ENCODE measurements around the gene OBI1.

Gene OBI1

DNA sequence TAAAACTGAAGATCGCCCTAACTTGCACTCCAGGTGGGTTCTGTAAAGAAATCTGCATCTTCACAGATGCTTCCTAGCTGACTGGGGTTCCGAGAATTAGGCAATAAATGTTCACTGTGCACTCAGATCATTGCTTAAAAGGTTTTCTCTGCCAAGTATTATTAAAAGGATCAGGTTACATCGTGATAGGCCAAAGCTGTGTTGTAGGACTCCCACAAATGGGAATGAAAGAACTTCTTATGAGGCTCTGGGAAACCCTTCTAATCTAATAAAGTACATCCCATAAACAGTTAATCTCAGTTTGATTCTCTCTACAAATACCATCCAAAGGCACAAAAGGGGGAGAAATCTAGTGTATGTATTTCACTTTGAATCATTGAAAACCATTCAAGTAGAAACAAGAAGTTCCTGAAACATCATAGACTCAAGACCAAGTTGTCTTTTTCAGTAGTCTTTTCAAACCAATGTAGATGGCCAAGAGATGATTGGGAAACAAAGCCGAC lies 48.5 kb downstream of the OBI1 start:
- H3K9ac ChIP-seq (ENCODE audit: low read length): no peak overlapping the region
- H3K9me2 ChIP-seq (replicated peaks; ENCODE audit: insufficient read depth, low read length): no peaks in the 10 kb centered on the region
- H3K9me3 ChIP-seq (replicated peaks; ENCODE audit: insufficient read depth, low read length): no peaks in the 10 kb centered on the region
- no peak overlapping the region for H2AFZ ChIP-seq (ENCODE audit: low read length)
- no peaks in the 10 kb centered on the region for H3K36me3 ChIP-seq (replicated peaks; ENCODE audit: insufficient read depth, low read length)
- H3K79me2 ChIP-seq (ENCODE audit: low read length): no peaks in the 10 kb centered on the region
- no peak for DNase-seq
- H4K20me1 ChIP-seq (ENCODE audit: insufficient read depth, low read length): no peaks in the 10 kb centered on the region
- 0 out of 2 replicates have a peak, but pooled peaks cover 2% of the 10 kb centered on the region for H3K4me1 ChIP-seq (ENCODE audit: low read length)
- TF ChIP-seq EZH2phosphoT487 (IDR thresholded peaks at IDR 0.05; ENCODE audit: low read length) (no peak), EZH2 (optimal IDR thresholded peaks at IDR 0.05; ENCODE audit: low read depth, low read length) (no peak)
- TF ChIP-seq, protein P1, sequence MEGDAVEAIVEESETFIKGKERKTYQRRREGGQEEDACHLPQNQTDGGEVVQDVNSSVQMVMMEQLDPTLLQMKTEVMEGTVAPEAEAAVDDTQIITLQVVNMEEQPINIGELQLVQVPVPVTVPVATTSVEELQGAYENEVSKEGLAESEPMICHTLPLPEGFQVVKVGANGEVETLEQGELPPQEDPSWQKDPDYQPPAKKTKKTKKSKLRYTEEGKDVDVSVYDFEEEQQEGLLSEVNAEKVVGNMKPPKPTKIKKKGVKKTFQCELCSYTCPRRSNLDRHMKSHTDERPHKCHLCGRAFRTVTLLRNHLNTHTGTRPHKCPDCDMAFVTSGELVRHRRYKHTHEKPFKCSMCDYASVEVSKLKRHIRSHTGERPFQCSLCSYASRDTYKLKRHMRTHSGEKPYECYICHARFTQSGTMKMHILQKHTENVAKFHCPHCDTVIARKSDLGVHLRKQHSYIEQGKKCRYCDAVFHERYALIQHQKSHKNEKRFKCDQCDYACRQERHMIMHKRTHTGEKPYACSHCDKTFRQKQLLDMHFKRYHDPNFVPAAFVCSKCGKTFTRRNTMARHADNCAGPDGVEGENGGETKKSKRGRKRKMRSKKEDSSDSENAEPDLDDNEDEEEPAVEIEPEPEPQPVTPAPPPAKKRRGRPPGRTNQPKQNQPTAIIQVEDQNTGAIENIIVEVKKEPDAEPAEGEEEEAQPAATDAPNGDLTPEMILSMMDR (IDR thresholded peaks at IDR 0.05; ENCODE audit: low read length): no peak
- H3K27me3 ChIP-seq (replicated peaks; ENCODE audit: insufficient read depth, low read length): no peaks in the 10 kb centered on the region
- H3K4me2 ChIP-seq (ENCODE audit: low read depth, low read length): no peak overlapping the region
- H3F3A ChIP-seq (ENCODE audit: insufficient read depth, low read length): no peaks in the 10 kb centered on the region
- H3K27ac ChIP-seq (ENCODE audit: low read length): no peak overlapping the region
- H3K4me3 ChIP-seq (ENCODE audit: low read length): no peak overlapping the region

DNA sequence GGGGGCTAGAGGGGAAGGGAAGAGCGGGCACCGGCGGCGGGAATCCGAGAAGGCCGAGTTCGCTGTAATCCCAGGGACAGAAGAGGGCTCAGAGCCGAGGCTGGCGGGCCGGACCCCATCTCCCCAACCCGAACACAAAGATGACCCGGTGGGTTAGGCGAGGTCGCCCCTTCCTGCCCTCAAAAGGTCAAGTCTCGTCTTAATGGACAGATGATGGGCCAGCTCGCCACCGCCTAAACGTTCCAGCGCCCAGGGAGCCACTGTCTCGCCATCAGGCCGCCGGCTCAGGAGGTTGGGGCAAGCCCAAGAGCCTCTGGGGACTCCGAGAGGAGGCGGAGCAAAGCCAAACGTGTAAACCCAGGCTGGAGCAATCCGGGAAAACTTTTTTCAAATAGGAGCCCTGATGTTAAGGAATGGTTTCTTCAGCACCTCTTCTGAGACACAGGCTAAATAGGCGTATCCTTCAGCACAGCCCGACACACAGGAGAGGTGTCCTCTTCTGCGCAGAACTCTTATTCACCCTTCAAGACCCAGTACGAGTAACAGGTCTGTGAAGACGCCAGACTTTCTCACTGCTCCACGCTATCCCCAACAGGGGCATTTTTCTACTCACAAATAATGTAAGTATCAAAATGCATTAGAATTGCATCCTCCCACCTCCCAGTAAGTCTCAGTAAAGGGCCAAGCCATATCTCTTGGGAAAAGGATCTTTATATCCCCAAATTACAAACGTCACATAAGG lies 49.3 kb downstream of the OBI1 start:
- H3K36me3 ChIP-seq (replicated peaks; ENCODE audit: insufficient read depth, low read length): no peaks in the 10 kb centered on the region
- H3K4me3 ChIP-seq (ENCODE audit: low read length): peak overlapping the region; percentile 58
- H3K27ac ChIP-seq (ENCODE audit: low read length): no peak overlapping the region
- no peaks in the 10 kb centered on the region for H4K20me1 ChIP-seq (ENCODE audit: insufficient read depth, low read length)
- H3F3A ChIP-seq (ENCODE audit: insufficient read depth, low read length): no peaks in the 10 kb centered on the region
- 0 out of 2 replicates have a peak, but pooled peaks cover 2% of the 10 kb centered on the region for H3K4me1 ChIP-seq (ENCODE audit: low read length)
- H2AFZ ChIP-seq (ENCODE audit: low read length): peak overlapping the region; percentile 44; the same call in 1 of the 2 replicates
- no peaks in the 10 kb centered on the region for H3K27me3 ChIP-seq (replicated peaks; ENCODE audit: insufficient read depth, low read length)
- H3K9me3 ChIP-seq (replicated peaks; ENCODE audit: insufficient read depth, low read length): no peaks in the 10 kb centered on the region
- no peaks in the 10 kb centered on the region for H3K79me2 ChIP-seq (ENCODE audit: low read length)
- no peaks in the 10 kb centered on the region for H3K9me2 ChIP-seq (replicated peaks; ENCODE audit: insufficient read depth, low read length)
- TF ChIP-seq EZH2 (optimal IDR thresholded peaks at IDR 0.05; ENCODE audit: low read depth, low read length): no peak
- no peak for TF ChIP-seq EZH2phosphoT487 (IDR thresholded peaks at IDR 0.05; ENCODE audit: low read length)
- TF ChIP-seq, protein P1 (IDR thresholded peaks at IDR 0.05; ENCODE audit: low read length): no peak
- no peak overlapping the region for H3K9ac ChIP-seq (ENCODE audit: low read length)
- peak overlapping the region; percentile 72; the same call in 1 of the 2 replicates for H3K4me2 ChIP-seq (ENCODE audit: low read depth, low read length)
- DNase-seq: no peak

DNA sequence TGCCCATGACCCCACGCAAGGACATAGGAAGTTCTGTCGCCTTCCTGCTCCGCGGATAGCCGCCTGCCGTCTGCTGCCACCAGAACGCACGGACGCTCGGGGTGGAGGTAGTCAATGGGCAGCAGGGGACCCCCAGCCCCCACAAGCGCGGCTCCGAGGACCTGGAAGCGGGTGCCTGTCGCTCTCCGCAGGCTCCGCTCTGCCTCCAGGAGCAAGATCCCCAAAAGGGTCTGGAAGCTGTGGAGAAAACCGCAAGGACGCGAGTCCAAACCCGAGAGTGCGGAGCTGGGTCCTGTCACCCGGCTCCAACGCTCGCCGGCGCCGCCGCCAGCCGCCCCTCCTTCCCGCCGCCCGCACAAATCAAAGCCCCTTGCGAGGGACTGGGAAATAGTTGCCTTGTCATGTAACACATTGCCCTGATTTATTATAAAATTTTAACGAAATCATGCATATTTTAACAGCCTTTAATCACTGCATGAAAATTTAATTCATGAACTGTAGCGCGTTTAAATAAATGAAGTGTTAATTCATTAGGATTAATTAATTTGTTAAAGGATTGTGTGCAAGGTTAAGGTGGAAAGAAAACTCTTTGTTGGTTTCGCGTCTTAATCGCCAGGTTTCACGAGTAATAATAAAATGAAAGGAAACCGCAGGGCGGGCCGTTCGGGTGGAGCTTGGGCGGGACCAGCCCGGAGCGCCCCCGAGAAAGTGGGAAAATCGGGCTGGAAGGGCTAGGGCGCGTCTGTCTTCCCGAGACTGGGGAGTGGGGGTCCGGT lies 50.1 kb downstream of the OBI1 start:
- Histone ChIP-seq H3K4me1 (ENCODE audit: low read length) (0 out of 2 replicates have a peak, but pooled peaks cover 6% of the 10 kb centered on the region), H3K27ac (ENCODE audit: low read length) (no peak overlapping the region), H3K9ac (ENCODE audit: low read length) (peak overlapping the region; percentile 13; the same call in 1 of the 2 replicates), H3K4me3 (ENCODE audit: low read length) (peak overlapping the region; percentile 58), H3K79me2 (ENCODE audit: low read length) (no peaks in the 10 kb centered on the region), H2AFZ (ENCODE audit: low read length) (peak overlapping the region; percentile 44; the same call in 1 of the 2 replicates), H4K20me1 (ENCODE audit: insufficient read depth, low read length) (no peaks in the 10 kb centered on the region), H3F3A (ENCODE audit: insufficient read depth, low read length) (no peaks in the 10 kb centered on the region), H3K36me3 (replicated peaks; ENCODE audit: insufficient read depth, low read length) (no peaks in the 10 kb centered on the region), H3K9me2 (replicated peaks; ENCODE audit: insufficient read depth, low read length) (no peaks in the 10 kb centered on the region), H3K9me3 (replicated peaks; ENCODE audit: insufficient read depth, low read length) (no peaks in the 10 kb centered on the region), H3K27me3 (replicated peaks; ENCODE audit: insufficient read depth, low read length) (no peaks in the 10 kb centered on the region), H3K4me2 (ENCODE audit: low read depth, low read length) (peak overlapping the region; percentile 72; the same call in 1 of the 2 replicates)
- DNase-seq: no peak
- TF ChIP-seq EZH2phosphoT487 (IDR thresholded peaks at IDR 0.05; ENCODE audit: low read length) (no peak), EZH2 (optimal IDR thresholded peaks at IDR 0.05; ENCODE audit: low read depth, low read length) (no peak)
- TF ChIP-seq, protein P1 (IDR thresholded peaks at IDR 0.05; ENCODE audit: low read length): no peak

Measured in MM.1S (cell line).